NCI-H524 (cell line): ENCODE measurements around the gene MUC13.
"Not testable (repeated sequence)": the region's sequence is repeated elsewhere in the genome, so short reads cannot be mapped to it uniquely, and the experiment has no call there.

Source experiments
- DNase-seq, 2 experiments: peaks; one replicate each; lab custom pipeline; 2025; lab: John Stamatoyannopoulos, UW

Gene MUC13

GRCh38 chr3:124934577-124934976, at the start of gene MUC13:
Gene MUC13 (minus strand): TSS chr3:124934751. CDS start chr3:124934712, 39 bp downstream.
- no peak for DNase-seq

DNA sequence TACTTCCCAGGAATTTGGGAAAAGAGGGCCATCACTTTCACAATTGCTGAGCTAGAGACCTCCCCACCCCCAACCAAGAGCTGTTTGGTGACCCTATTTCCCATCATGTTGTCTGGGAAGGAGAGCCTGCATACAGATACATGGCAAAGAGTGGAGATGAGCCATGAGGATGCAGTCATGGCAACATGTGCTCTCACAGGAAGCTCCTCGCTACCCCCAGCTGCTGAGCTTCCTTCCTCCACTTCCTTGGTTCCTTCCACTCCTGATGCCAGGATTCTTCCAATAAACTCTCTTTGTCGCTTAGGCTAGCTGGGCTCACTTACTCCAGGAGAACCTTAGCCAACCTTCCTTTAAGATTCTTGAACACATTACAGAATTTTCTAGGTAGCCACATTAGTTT, 48.3 kb upstream of the MUC13 start:
- no peak for DNase-seq

DNA sequence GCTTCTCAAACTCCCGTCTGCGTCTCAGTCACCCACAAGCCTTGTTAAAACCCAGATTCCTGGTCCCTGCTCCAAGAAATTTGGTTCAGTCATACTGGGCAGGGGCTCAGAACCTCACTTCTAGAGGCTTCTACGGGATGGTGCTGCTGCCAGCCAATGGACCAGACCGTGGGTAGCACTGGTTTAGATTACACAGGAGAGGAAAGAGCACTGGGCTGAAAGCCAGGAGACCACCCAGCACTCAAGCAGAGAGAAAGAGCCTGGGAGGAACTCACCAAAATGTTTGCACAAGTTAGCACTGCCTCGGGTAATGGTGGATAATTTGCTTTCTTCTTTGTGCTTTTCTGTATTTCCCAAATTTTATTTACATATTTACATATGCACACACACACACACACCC, 46.9 kb upstream of the MUC13 start:
- DNase-seq: no peak

DNA sequence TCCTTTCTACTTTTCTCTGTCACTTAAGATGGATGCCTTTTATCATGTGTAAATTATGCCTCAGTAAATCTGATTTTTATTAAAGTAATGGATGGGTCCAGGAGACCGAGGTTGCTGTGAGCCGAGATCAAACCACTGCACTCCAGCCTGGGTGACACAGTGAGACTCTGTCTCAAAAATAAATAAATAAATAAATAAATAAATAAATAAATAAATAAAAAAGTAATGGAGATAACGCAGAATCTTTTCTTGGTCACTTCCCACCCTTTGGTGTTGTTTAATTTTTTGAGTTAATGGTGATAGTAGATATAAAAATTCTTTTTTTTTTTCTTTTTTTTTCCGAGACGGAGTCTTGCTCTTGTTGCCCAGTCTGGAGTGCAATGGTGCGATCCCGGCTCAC, 44.1 kb upstream of the MUC13 start:
- DNase-seq: no peak

DNA sequence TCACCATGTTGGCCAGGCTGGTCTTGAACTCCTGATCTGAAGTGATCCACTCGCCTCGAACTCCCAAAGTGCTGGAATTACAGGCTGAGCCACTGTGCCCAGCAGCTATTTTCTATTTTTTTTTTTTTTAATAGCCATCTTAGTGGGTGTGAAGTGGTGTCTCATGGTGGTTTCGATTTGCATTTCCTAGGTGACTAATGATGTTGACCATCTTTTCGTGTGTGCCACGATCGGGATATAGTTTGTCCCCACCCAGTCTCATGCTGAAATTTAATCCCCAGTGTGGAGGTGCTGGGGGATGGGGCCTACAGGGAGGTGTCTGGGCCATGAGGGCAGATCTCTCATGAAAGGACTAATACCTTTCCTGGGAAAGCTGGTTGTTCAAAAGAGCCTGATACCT, 41.8 kb upstream of the MUC13 start:
- DNase-seq: no peak

DNA sequence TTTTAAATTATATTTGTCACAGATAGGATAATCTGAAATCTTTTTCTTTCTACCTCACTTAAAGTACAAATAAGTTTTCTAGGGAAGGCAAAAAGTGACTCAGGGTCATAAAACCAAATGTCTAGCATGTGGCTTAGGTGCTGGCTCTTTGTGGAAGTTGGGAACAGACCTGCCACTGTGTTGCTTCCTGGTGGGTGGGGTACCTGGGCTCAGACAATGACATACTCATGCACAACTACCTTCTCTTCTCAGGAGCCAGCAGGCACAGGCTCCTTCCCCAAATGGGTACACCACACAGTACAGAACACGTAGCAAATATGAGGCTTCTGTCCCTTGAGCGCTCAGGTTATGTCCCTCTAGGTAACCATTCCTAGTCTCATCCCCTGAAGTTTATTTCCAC, 40.1 kb upstream of the MUC13 start:
- DNase-seq: no peak

- DNase-seq: no peak
Measured at GRCh38 chr3:124973290-124973689, 38.7 kb upstream of the MUC13 start.

DNA sequence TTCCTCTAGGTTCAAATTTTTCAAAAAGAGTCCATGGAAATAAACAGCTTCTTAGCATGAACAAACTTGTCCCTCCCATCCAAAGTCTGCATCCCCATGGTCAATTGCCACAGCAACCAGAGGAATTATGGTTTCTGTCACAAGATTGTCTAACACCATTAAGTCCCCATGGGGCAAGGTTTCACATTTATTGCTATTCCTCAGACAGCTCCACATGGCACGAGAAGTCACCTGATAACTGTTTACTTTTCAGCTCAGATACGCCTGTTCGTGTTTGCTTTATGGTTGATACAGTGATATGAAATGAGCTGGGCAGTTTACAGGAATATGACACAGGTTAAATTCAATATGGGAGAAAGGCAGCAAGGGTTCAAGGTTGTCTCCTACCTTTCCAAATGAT, 37.9 kb upstream of the MUC13 start:
- no peak for DNase-seq

DNA sequence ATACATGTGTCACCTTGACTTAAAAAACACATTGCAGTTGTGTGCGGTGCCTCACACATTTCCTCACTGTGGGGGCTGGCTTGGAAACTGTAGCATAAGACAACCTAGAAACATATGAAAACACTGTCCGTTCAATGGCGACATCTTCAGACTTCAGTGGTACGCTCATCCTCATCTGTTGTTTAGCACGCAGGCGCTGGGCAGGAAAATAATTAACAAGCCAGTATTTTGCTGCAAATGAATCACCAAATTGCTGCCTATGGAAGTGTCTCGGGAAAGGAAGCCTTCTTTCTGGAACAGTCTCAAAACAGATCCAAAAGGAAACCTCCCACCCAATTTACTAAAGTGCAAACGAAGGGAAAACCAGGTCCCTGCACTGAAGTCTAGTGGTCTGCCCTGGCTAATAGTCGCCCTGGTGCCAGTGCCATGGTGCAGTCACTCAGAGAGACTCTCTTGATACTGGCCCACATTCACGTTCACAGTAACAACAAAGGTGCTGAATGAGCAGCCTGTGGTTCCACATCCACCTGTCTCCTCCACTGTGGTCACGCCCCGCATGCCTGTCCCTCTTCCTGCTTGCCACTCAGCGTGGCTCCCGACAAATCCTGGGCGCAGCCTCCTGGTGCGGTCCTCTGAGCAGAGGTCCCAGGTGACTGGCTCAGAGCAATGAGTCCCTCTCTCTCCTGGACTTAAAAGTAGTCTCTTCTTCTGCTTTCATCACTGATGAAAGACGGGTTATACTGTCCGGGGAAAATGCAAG, 35.6 kb upstream of the MUC13 start:
- DNase-seq: no peak

GRCh38 chr3:124969190-124969589, 34.6 kb upstream of the MUC13 start:
- DNase-seq: no peak

GRCh38 chr3:124967964-124968363, 33.4 kb upstream of the MUC13 start:
- DNase-seq: no peak

GRCh38 chr3:124966521-124967445, 32.2 kb upstream of the MUC13 start:
- no peak for DNase-seq

GRCh38 chr3:124965413-124965812, 30.9 kb upstream of the MUC13 start:
- no peak for DNase-seq

GRCh38 chr3:124964387-124964786, 29.8 kb upstream of the MUC13 start:
- no peak for DNase-seq

DNA sequence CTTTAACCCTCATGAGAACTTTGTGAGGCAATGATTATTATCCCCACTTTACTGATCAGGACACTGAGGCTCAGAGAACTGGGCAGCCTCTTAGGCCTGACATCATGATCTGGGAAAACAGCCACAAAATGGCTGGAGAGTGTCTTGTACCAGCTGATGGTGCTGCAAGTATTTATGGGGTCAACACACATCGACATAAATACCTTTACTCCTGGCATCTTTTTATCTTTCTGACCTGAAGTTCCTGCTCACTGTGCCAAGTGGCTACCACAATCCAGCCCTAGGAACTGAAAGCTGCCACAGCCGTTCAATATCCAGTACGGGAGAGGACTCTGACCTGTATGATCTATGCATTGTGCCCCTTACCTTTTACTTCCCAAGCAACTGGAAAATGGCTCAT, 29.2 kb upstream of the MUC13 start:
- no peak for DNase-seq

DNA sequence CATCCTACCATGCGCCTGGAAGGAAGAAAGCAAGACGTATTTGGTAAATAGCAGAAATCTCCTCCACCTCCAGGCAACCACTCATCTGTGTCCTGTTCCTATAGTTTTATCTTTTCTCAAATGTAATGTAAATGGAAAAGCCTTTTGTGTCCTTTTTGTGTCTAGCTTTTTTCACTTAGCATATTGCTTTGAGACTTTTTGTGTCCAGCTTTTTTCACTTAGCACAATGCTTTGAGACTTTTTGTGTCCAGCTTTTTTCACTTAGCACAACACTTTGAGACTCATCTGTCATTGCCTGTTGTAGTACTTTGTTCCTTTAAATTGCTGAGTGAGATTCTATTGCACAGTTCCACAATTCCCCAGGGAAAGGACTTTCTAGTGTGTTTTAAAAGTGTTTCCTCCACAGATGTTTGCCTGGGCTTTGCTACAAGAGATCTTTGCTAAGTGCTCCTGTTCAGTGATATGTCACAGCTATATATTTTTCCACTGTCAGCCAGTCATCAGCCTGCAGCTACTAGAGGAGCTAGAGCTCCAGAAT, 27.9 kb upstream of the MUC13 start:
- no peak for DNase-seq

DNA sequence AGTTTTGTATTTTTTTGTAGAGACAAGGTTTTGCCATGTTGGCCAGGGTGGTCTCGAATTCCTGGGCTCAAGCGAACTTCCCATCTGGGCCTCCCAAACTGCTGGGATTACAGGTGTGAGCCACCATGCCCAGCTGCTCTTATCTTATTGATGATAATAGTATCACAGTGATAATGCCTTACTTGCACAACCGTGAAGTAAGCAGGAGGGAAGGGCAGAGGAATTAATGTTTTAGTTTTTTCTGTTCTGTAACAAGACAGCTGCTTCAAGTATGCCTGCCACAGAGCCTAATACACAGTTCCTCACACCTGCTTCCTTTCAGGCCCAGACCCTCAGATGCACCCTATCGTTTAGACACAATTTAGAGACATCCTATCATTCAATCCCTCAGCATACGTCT, 26.1 kb upstream of the MUC13 start:
- no peak for DNase-seq

DNA sequence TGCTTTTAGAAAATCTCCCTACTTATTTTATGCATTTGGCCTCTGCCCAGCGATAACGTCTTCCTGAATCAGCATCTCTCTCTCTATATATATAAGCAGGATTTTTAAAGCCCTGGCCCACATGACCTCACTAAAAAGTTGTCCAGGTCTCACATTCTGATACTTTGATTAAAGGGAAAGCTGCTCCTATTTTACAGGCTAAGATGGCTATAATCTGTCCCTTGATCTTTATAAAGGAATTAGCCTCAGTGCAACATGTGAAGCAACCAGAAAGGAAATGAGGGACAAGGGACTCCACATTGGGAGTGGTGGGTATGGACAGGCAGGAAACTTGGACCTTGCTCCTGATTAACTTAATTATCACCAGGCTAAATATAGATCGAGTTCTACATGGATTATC, 25.6 kb upstream of the MUC13 start:
- DNase-seq: no peak

DNA sequence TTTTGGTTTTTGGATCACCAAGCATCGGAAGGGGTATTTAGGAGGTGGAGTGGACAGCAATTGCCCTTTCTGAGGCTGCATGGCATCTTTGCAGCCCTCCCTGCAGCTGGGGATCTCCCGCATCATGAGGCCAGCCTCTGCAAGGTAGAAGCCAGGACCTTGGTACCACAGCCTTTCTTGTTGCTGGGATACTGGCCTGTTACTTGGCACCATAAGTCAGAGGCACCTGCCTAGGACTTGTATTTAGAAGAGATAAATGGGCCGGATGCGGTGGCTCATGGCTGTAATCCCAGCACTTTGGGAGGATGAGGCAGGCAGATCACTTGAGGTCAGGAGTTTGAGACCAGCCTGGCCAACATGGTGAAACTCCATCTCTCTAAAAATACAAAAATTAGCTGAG, 23.4 kb upstream of the MUC13 start:
- not testable (repeated sequence) for DNase-seq

DNA sequence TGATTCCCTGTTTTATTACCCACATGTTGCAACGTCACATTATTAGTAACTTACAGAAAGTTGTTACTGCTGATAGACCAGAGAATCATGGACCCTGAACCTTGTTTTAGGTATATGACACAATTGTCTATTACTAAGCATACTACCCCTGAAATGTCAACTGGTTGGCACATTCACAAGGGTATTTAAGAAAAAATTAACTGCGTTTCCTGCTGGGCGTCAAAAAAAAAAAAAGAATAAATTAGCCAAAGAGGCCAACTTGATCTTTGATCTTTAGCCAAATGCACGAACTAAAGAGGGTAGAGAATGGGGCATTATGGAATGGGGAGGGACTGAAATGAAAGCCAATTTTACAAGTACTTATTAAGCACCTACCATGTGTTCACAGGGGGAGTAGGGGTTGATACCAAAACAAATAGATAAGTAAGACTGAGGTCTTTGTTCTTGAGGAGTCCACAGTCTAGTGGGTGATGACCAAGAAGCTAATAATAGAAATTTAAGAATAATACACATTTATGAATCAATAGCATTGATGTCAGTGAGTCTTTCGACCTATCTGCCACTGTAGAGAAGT, 17.8 kb upstream of the MUC13 start:
- DNase-seq: no peak

DNA sequence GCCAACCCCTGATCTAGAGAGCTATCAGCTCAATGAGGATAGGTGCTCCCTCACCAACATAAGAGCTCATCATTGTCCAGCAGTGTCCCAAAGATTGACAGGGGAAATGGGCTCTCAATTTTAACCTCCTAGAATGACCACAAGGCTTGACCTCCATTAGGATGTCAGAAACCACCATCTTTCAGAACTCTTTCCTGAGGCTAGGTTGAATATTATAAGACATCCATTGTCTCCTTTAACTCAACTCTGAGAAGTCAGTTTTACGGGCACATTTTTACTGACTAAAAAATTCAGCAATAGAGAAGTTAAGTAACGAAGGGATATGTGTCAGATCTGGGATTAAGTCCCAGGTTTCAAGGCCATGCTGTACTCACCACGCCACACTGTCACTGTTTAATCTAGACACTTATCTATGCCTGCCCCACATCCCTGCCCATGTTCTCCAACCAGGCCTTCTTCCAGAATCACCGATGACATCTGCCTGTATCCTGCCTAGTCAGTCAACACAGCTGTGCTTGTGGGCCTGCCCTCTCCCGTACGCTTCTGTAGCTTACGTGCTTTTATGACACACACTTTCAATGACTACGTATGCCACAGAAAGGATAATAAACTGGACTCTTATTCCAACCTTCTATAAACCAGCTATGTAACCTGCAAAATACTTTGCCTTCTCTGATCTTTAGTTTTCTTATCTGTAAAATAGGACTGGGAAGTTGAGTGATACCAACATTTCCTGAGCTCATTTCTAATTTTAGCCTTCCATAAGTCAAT, 17.1 kb upstream of the MUC13 start:
- no peak for DNase-seq

- DNase-seq: no peak
Measured at GRCh38 chr3:124950026-124950425, 15.5 kb upstream of the MUC13 start.
